HG03066 (cell line): ENCODE data around the gene AQP10.
"Not testable (repeated sequence)": the region's sequence is repeated elsewhere in the genome, so short reads cannot be mapped to it uniquely, and the experiment has no call there.

Source experiments
- ATAC-seq: cut with Tn5 transposase; IDR thresholded peaks from one replicate; pipeline ENCODE4 v1.9.1; 2021; ENCODE audit warnings: low read depth; ENCODE audit not compliant: unreplicated experiment

AQP10 gene

GRCh38 chr1:154323493-154323892 lies 2.6 kb downstream of the AQP10 start:
- no peak for ATAC-seq

- ATAC-seq: no peak
Measured at GRCh38 chr1:154324241-154324640, 3.3 kb downstream of the AQP10 start.

DNA sequence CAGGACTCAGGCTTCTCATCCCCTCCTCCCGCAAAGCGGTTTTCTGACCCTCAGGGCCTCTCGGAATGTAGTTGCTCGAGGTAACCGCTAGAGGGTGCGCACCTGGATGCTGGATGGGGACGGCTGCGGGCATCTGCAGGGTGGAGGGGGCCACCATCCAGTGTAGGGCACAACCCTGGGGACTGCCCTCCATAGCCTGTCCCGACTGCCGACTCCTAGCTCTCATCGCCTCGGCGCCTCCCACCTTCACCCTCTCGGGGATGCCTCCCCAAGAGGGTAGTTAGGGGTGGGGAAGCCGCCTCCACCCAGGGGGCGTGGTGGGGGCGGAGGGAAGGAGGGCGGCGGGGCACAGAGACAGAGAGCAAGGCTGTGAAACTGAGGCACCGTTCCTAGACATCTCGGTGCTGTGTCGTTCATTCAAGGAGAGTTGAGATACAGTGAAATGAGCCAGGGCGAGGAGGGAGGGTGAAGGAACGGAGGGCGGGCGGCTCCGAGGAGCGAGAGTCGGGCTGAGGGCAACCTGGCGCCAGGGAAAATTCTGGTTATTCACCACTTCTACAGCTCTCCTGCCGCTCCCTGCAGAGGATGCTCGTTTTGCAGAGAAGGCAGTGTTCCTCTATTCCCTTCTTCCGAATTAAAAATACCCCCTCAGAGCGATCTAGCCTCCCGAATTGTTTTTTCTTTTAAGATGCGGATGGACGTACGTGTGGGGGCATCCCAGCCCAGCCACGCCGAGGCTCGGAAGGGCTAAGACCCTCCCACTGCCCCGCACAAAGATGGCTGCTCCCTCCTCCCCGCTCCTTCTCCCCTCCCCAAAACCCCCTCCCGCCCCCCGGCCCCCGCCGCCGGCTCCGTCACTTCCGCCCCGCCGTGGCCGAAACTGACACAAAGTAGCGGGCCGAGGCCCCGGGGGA lies 4.0 kb downstream of the AQP10 start, which contains the start of gene ATP8B2:
Gene ATP8B2, plus strand, starts transcription at position 857 of the 914 bp plus-strand sequence. CDS start 2,617 bp downstream, outside the sequence.
- peak; percentile 49 for ATAC-seq

GRCh38 chr1:154325583-154326545 lies 5.0 kb downstream of the AQP10 start:
- ATAC-seq: no peak

- ATAC-seq: no peak
Measured at GRCh38 chr1:154326546-154327465, 5.9 kb downstream of the AQP10 start.

DNA sequence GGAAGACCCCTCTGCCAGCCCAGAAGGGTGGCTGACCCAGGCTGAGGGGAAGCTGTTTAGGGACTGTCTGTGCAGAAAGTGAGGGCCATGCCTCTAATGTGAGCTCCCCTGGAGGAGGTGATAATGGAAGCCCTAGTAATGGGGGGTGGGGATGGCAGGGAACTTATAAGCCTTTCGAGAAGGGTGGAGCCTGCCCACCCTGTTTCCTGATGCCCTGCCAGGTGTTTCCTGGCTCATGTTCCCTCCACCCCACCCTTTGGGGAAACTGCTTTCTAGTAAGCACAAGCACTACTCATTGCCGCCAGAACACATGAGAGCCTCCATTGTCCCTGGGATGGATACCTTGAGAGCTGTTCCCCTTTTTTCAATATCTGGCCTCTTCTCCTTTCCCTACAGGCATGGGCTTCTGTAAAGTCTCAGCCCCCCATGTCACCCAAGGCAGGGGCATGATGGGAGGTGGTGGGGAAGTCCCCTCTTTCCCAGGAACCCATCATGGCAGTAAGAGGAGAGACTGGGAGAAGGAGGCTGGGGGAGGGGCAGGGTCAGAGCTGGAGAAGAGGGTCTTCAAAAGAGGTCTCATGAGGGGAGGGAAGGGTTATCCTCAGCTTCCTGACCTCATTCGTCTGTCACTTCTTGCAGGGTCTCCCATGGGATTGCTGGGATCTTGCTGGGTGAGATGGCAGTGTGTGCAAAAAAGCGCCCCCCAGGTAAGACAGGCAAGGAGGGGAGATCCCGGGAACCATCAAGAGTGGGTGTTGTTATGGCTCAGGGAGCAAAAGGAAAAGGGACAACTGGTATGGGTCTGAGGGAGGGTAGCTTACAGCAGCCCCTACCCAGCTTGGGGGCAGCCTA lies 6.8 kb downstream of the AQP10 start:
- ATAC-seq: no peak

GRCh38 chr1:154328318-154329151 lies 7.6 kb downstream of the AQP10 start:
- ATAC-seq: no peak

DNA sequence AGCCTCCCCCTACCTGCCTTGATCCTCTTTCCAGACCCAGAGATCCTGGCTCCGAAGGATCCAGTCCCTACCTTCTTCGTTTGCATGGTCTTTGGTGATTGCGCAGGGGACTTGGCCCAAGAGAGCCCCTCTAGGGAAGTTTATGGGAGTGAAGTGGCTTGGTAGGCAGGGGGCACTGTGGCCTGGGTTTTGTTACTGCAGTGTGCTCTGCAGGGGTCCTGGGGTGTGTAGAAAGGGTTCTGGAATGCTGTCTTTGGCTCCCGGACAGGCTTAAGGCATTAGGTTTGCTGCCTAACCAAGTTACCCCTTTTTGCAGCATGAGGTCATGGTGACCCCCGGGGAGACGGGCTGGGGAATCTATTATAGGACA lies 8.2 kb downstream of the AQP10 start:
- no peak for ATAC-seq

DNA sequence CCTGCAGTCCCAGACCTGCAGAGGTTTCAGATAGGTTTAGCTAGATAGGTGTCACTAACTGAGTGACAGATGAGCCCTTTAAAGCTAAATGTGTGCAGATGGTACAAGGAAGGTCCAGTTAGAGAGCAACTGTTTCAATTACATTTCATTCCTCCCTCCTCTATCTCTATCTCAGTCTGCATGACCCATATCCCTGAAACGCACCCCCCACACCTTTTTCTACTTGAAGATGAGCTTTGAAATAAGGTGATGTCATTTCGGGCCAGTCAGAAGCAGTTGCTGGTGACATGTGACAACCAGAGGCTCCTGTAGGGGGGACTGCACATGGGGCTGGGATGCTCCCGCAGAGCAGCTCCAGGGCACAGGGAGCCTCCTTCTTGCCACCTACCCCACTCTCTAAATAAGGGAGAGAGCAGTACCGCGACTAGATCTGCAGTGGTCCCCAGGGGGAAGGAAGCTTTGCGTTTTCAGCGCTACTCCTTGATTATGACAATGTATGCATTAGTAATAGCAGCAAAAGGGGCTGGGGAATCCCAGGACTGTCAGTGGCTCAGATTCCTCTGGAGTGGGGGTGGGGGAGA lies 8.7 kb downstream of the AQP10 start:
- no peak for ATAC-seq

DNA sequence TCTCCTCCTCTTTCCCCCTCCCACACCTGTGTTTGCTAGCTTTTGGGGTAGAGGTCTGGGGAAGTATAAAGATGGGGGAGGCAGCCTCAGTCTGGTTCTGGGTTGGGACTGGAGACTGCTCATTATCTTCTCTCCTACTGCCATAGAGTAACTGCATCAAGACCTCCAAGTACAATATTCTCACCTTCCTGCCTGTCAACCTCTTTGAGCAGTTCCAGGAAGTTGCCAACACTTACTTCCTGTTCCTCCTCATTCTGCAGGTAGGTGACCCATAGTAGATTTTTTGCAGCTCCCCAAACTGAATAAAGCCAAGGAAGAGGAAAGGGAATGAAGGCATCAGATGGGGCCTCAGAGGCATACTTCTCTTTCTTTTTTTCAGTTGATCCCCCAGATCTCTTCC lies 9.8 kb downstream of the AQP10 start:
- no peak for ATAC-seq

- ATAC-seq: no peak
Measured at GRCh38 chr1:154334079-154335024, 13.5 kb downstream of the AQP10 start.

DNA sequence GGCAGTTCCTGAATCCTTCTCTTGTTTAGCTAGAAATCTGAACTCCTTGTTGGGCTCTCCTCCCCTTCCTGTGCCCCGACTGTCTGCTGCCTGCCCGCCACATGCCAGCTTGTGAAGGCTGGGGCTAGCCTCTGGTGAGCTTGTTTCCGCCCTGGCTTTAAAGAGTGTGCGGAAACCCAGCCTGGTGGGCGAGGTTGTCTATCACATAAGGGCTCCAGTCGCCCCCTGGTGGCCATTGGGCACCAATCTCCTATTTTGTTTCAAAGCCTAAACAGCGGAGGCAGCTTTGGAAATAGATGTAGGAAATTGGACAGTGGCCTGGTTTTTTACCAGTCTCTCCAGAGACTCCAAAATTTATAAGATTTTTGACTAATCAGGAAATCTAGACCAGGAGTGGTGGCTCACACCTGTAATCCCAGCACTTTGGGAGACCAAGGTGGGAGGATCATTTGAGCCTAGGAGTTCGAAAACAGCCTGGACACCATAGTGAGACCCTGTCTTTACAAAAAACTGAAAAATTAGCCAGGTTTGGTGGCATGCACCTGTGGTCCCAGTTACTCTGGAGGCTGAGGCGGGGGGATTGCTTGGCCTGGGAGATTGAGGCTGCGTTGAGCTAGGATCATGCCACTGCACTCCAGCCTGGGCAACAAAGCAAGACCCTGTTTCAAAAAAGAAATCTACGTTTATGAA lies 14.3 kb downstream of the AQP10 start:
- ATAC-seq: no peak

GRCh38 chr1:154337253-154337894 lies 16.5 kb downstream of the AQP10 start:
- ATAC-seq: no peak

DNA sequence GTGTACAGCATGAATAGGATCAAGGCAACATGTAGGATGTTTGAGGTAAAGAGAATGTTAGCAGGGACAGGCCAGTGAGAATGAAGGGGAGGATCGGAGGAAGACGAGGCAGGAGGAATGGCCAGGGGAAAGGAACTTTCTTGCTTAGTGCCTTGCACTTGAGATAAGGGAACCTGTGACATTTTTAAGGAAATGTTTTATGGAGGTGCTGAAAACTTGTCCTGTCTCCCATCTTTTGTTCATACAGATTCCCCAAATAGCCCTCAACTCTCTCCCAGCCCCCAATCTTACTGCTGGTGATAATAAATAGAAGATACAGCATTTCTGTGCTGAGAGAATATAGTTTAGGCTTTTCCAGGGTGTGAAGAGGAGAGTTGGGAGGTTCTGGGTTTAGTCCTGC lies 18.0 kb downstream of the AQP10 start:
- no peak for ATAC-seq

DNA sequence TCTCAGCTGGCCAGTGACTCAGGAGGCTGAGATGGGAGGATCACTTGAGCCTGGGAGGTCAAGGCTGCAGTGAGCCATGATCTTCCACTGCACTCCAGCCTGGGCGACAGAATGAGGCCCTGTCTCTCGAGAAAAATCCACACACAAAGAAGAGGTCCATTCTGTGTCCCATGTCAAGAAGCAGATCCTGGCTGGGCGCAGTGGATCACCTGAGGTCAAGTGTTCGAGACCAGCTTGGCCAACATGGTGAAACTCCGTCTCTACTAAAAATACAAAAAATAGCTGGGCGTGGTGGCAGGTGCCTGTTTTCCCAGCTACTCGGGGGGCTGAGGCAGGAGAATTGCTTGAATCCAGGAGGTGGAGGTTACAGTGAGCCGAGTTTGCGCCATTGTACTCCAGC lies 20.5 kb downstream of the AQP10 start:
- ATAC-seq: not testable (repeated sequence)

GRCh38 chr1:154342132-154342531 lies 21.2 kb downstream of the AQP10 start:
- ATAC-seq: no peak
